ENCODE data around the gene SLC16A7. TPM values are rescaled to one million over a fixed set of nuclear protein-coding genes. Genes with fewer than 3 reads are reported as not detected.

Gene SLC16A7
- total RNA-seq, 1 donor from 2014 or later: 2.4 TPM

GRCh38 chr12:59660921-59661597, 65.2 kb downstream of the SLC16A7 start:
- TF ChIP-seq CTCF (conservative IDR thresholded peaks at IDR 0.05; ENCODE audit: low read depth, low read length): no peak
- H3K4me3 ChIP-seq (ENCODE audit: low read depth, low read length): no peak overlapping the region
- DNase-seq (ENCODE audit: low read depth): no peak

GRCh38 chr12:59664495-59664894, 68.7 kb downstream of the SLC16A7 start:
- no peak for DNase-seq (ENCODE audit: low read depth)
- no peak overlapping the region for H3K4me3 ChIP-seq (ENCODE audit: low read depth, low read length)
- TF ChIP-seq CTCF (conservative IDR thresholded peaks at IDR 0.05; ENCODE audit: low read depth, low read length): no peak

- TF ChIP-seq CTCF (conservative IDR thresholded peaks at IDR 0.05; ENCODE audit: low read depth, low read length): no peak
- DNase-seq (ENCODE audit: low read depth): no peak
Measured at GRCh38 chr12:59665701-59666100, 69.9 kb downstream of the SLC16A7 start.

GRCh38 chr12:59668674-59669073, 72.8 kb downstream of the SLC16A7 start:
- TF ChIP-seq CTCF (conservative IDR thresholded peaks at IDR 0.05; ENCODE audit: low read depth, low read length): no peak
- no peak overlapping the region for H3K4me3 ChIP-seq (ENCODE audit: low read depth, low read length)
- no peak for DNase-seq (ENCODE audit: low read depth)

More at GRCh38 chr12:59665701-59666100, 69.9 kb downstream of the SLC16A7 start:
- H3K4me3 ChIP-seq (ENCODE audit: low read depth, low read length): no peak overlapping the region

- TF ChIP-seq CTCF (conservative IDR thresholded peaks at IDR 0.05; ENCODE audit: low read depth, low read length): peak; percentile 7
- no peak overlapping the region for H3K4me3 ChIP-seq (ENCODE audit: low read depth, low read length)
- DNase-seq (ENCODE audit: low read depth): no peak
Measured at GRCh38 chr12:59672273-59672672, 76.4 kb downstream of the SLC16A7 start.

- no peak for DNase-seq (ENCODE audit: low read depth)
- H3K4me3 ChIP-seq (ENCODE audit: low read depth, low read length): no peak overlapping the region
- TF ChIP-seq CTCF (conservative IDR thresholded peaks at IDR 0.05; ENCODE audit: low read depth, low read length): no peak
Measured at GRCh38 chr12:59675461-59675860, 79.6 kb downstream of the SLC16A7 start.

GRCh38 chr12:59677857-59678256, 82.0 kb downstream of the SLC16A7 start:
- DNase-seq (ENCODE audit: low read depth): no peak
- H3K4me3 ChIP-seq (ENCODE audit: low read depth, low read length): no peak overlapping the region
- no peak for TF ChIP-seq CTCF (conservative IDR thresholded peaks at IDR 0.05; ENCODE audit: low read depth, low read length)

Data from epithelial cell of proximal tubule (primary cell).